ENCODE results near the gene KIF3A. TPM values are rescaled to one million over a fixed set of nuclear protein-coding genes. Genes with fewer than 3 reads are reported as not detected.

The KIF3A gene
- total RNA-seq, 1 donor from 2014 or later: 27.4 TPM

DNA sequence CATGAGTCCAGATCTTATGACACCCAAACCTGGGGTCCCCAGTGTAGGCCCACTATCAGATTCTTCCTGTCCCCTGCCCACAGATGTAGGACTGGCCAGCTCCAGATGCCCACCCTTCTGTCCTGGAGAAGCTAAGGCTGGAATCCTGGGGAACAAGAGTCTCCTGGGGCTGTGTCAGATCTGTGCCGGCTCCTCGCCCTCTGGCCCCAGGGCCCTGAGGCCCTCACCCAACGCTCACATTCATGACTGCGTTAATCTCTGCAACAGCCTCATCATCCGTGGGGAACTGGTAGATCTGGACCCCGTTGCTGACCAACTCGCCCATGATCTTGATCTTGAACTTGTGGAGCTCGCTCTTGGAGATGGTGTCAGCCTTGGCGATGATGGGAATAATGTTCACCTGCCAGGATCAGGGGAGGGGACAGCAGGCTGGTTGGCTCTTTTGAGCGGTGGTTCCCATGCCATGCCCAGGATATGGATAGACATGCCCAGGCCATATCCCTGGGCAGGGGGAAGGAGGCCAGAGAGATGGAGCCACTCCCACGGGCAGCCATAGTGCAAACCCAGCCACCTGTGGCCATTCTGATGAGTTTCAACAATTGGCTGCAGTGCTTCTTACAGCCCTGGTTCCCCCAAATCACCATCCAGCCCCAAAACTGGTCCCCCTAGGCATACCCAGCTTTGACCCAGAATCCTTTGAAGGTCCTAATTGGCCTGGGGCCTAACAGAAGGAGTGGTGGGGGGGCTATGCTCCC is 25.1 kb upstream of the KIF3A start:
- no peak for DNase-seq (ENCODE audit: low spot score in 2 of 2, unreplicated experiment in 2 of 2)
- Mint-ChIP-seq H3K27ac (no peak overlapping the region), H3K4me1 (peaks cover 6% of the 10 kb centered on the region), H3K9me3 (no peaks in the 10 kb centered on the region), H3K36me3 (peaks cover 26% of the 10 kb centered on the region), H3K27me3 (ENCODE audit: low read depth) (no peaks in the 10 kb centered on the region), H3K4me3 (no peak overlapping the region)
- TF ChIP-seq, protein P1, sequence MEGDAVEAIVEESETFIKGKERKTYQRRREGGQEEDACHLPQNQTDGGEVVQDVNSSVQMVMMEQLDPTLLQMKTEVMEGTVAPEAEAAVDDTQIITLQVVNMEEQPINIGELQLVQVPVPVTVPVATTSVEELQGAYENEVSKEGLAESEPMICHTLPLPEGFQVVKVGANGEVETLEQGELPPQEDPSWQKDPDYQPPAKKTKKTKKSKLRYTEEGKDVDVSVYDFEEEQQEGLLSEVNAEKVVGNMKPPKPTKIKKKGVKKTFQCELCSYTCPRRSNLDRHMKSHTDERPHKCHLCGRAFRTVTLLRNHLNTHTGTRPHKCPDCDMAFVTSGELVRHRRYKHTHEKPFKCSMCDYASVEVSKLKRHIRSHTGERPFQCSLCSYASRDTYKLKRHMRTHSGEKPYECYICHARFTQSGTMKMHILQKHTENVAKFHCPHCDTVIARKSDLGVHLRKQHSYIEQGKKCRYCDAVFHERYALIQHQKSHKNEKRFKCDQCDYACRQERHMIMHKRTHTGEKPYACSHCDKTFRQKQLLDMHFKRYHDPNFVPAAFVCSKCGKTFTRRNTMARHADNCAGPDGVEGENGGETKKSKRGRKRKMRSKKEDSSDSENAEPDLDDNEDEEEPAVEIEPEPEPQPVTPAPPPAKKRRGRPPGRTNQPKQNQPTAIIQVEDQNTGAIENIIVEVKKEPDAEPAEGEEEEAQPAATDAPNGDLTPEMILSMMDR (IDR thresholded peaks at IDR 0.05; ENCODE audit: unreplicated experiment): no peak

DNA sequence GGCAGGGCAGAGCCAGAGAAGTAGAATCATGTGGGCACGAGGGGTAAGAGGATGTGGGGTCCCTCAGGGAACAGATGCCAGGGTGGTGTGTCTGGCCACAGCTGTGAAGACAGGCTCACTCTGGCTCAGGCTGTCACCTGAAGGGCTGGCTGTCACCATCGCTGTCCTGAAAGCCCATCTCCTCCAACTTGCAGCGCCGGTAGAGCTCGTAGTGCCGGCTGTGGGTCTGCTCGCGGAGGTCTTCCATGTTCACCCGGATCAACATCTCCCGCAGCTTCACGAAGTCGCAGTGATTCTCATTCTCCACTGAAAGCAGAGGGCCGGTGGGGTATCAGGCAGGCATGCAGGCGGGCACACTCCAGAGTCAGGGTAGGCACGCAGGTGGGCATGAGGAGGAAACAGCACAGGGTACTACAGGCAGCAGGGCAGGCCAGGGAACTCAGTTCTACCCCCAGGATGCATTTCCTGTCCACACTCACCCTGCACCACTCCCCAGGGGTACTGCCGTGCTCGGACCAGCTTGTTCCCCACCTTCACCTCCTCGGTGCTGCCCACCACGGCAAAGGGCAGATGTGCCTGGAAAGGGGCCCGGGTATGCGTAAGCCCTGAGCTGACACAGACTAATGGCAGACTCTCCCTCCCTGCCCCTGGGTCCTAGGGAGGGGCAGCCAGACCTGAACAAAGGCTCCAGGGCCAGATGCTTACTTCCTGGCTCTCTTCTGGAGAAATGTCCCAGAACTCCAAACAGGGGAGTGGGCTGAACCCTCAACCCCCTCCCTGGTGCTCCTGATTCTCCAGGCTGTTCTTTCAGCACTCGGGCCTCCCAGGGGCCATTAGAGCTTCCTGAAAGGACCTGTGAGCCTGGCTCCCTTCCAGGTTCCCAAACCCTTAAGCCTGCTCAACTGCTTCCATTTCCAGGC is 24.2 kb upstream of the KIF3A start:
- Mint-ChIP-seq H3K36me3 (peaks cover 27% of the 10 kb centered on the region), H3K9me3 (no peaks in the 10 kb centered on the region), H3K27me3 (ENCODE audit: low read depth) (no peaks in the 10 kb centered on the region), H3K27ac (no peak overlapping the region), H3K4me1 (peaks cover 6% of the 10 kb centered on the region), H3K4me3 (no peak overlapping the region)
- TF ChIP-seq, protein P1 (IDR thresholded peaks at IDR 0.05; ENCODE audit: unreplicated experiment): no peak
- no peak for DNase-seq (ENCODE audit: low spot score in 2 of 2, unreplicated experiment in 2 of 2)

DNA sequence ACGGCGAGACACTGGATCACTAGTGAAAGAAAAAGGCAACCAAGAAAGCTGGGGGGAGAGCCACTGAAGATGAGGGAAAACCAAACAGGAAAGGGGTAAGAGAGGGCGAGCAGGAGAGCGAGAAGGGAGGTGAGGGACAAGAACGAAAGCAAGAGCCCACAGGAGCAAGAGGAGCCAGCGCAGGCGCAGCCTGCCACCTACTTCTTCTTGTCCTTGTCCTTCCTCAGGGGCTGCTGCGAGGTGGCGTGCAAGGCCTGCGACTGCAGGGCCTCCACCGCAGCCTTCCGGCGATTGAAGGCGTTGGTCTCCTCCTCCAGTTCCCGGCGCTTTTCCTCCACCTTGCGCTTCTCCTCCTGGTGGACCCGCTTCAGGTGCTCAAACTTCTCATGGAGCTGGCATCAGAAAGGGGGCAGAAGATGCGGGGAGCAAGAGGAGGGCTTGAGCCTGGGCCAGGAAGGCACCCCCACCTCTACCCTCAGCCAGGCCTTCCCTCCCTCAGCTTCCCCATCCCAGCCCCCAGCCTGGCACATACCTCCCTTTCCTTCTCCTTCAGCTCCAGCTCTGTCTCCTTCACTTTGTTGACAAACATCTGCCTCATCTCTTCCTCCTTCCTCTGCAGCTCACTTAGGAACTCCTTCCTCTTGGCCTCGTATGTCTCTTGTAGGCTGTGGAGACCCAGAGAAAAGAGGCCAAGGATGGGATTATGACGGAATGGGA is 23.4 kb upstream of the KIF3A start:
- Mint-ChIP-seq H3K27ac (no peak overlapping the region), H3K9me3 (no peaks in the 10 kb centered on the region), H3K4me3 (no peak overlapping the region), H3K36me3 (peaks cover 27% of the 10 kb centered on the region), H3K4me1 (peaks cover 6% of the 10 kb centered on the region), H3K27me3 (ENCODE audit: low read depth) (no peaks in the 10 kb centered on the region)
- DNase-seq (ENCODE audit: low spot score in 2 of 2, unreplicated experiment in 2 of 2): no peak
- TF ChIP-seq, protein P1 (IDR thresholded peaks at IDR 0.05; ENCODE audit: unreplicated experiment): no peak

DNA sequence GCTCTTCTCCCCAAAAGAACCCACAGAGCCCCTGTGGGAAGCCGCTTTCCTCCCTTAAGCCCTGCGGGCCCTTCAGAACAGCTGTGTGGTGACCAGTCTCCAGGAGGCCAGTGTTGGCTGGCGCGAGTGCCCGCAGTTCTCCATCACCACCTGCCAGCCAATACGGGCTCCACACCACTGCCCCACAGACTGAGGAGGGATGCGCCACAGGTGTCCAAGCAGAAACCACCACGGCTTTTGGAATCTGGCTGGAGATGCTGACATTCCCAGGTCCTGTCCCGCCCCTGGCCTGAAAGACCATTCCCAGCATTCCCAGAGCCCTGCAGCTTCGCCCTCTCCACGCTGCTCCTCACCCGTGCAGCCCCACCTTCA is 22.7 kb upstream of the KIF3A start:
- H3K27me3 Mint-ChIP-seq (ENCODE audit: low read depth): no peaks in the 10 kb centered on the region
- no peak overlapping the region for H3K27ac Mint-ChIP-seq
- H3K4me3 Mint-ChIP-seq: no peak overlapping the region
- no peak for DNase-seq (ENCODE audit: low spot score in 2 of 2, unreplicated experiment in 2 of 2)
- H3K9me3 Mint-ChIP-seq: no peaks in the 10 kb centered on the region
- peaks cover 6% of the 10 kb centered on the region for H3K4me1 Mint-ChIP-seq
- peaks cover 27% of the 10 kb centered on the region for H3K36me3 Mint-ChIP-seq
- TF ChIP-seq, protein P1 (IDR thresholded peaks at IDR 0.05; ENCODE audit: unreplicated experiment): no peak

DNA sequence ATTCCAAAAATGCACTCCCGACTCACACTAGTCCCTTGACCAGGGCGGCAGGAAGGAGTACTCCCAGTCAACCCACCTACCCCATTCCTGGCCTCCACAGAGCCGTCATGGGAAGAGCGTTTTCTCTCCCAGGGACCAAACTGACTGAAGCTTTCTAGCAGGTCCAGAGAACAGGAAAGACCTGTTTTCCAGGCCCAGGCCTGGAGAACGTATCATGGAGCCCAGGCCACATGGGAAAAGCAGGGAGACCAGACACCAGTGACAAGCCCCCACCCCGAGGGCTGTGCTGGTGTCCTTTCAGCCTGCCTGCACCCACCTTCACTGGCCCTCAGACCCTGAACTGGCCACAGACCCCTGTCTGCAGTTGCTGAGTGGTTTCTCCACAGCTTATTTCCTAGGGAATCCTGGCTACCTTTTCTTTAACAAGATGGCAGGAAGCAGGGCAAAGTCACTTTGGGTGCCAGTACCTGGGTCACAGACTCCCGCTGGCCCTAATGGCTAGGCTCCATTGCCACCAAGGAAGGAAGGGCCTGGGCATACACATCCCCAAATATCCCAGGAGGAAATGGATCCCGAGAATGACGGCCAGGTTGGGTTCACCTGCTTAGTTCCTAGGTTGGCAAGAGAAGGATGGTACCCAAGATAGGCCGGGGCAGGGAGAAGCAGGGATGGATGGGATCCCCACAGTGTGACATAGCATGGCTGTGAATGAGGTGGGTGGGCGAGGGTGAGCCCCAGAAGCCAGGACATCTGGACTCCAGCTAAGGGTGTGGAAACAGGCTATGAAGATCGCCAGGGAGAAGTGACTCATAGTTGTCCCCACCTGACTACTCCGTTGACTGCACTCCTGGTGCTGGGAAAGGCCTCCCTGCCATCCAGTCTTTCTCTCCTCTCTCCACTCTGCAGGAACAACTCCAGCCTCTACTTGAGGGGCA is 22.0 kb upstream of the KIF3A start:
- Mint-ChIP-seq H3K27ac (no peak overlapping the region), H3K4me3 (no peak overlapping the region), H3K9me3 (no peaks in the 10 kb centered on the region), H3K27me3 (ENCODE audit: low read depth) (no peaks in the 10 kb centered on the region), H3K4me1 (peaks cover 6% of the 10 kb centered on the region), H3K36me3 (peaks cover 27% of the 10 kb centered on the region)
- TF ChIP-seq, protein P1 (IDR thresholded peaks at IDR 0.05; ENCODE audit: unreplicated experiment): no peak
- DNase-seq (ENCODE audit: low spot score in 2 of 2, unreplicated experiment in 2 of 2): no peak
